Activated CD4-positive, alpha-beta memory T cell treated with anti-CD3 and anti-CD28 coated beads for 36 hours (primary cell): ENCODE measurements around the gene CRACDL. TPM values are rescaled to one million over a fixed set of nuclear protein-coding genes. Genes with fewer than 3 reads are reported as not detected.

Experiments
- total RNA-seq, 2 experiments: library from RNA; stranded (reverse); gene quantifications; one replicate each; pipeline ENCODE4 v1.2.3, GENCODE V29; 2021

Gene CRACDL
- total RNA-seq, 2 experiments from 2014 or later: 0.12 to 0.31 TPM

Other genes starting within 250 kb of the CRACDL start
- 10 to 100 TPM; 71.9 to 76.7 TPM for gene MGAT4A, start 205.1 kb downstream of the CRACDL start, total RNA-seq
- gene C2orf15, start 205.5 kb upstream of the CRACDL start, total RNA-seq: under 1 TPM; 0.48 to 0.50 TPM
- gene TSGA10, start 218.7 kb upstream of the CRACDL start, total RNA-seq: 1 to 10 TPM; 6.3 to 7.0 TPM
- 1 to 10 TPM; 3.3 to 4.6 TPM for gene LIPT1, start 218.7 kb upstream of the CRACDL start, total RNA-seq
- 10 to 100 TPM; 67.4 to 75.5 TPM for gene MITD1, start 244.8 kb upstream of the CRACDL start, total RNA-seq
- 10 to 100 TPM; 30.3 to 30.8 TPM for gene MRPL30, start 245.0 kb upstream of the CRACDL start, total RNA-seq